ENCODE measurements around the gene PRICKLE3.

Gene PRICKLE3

DNA sequence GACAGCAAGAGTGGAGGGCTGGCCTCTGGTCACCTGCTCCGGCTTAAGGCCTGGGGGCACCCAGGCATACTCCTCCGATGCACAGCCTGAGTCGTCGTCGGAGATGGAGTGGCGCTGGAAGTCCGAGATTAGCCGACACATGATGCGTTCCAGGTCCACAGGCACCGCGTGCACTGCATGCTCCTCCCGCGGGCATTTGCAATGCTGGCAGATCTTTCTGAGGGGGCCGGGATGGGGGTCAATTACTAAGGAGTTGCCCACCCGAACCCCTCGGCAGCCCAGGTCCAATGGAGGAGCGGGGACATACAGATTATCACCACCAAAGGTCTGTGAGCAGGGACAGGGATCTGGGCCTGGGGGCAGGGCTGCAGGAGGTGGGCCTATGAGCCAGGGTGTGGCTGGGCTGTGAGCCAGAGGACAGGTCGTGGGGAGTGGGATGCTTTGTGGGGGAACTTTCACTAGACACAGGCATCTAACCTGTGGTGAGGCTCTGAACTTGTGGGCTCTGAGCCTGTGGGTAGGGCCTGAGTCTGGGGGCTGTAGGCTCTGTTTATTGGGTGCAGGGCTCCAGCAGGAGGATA lies 2.4 kb downstream of the PRICKLE3 start:
- Histone ChIP-seq H3F3A (ENCODE audit: insufficient read depth, low read length) (no peaks in the 10 kb centered on the region), H3K79me2 (ENCODE audit: insufficient read depth, low read length) (no peaks in the 10 kb centered on the region), H3K4me1 (ENCODE audit: insufficient read depth, low read length, severe bottlenecking) (peaks cover 17% of the 10 kb centered on the region), H3K4me2 (ENCODE audit: low read length) (peak overlapping the region; percentile 94; the same call in 1 of the 2 replicates), H3K27ac (ENCODE audit: low read depth, low read length, poor library complexity, severe bottlenecking) (peak overlapping the region; percentile 19), H3K27me3 (ENCODE audit: insufficient read depth, low read length) (no peaks in the 10 kb centered on the region), H2AFZ (ENCODE audit: low read length) (no peak overlapping the region), H3K36me3 (ENCODE audit: insufficient read depth, low read length) (peaks cover 28% of the 10 kb centered on the region), H3K4me3 (ENCODE audit: low read depth, low read length, poor library complexity, severe bottlenecking) (peak overlapping the region; percentile 90), H3K9me3 (ENCODE audit: low read length) (no peaks in the 10 kb centered on the region), H4K20me1 (ENCODE audit: insufficient read depth, low read length) (no peaks in the 10 kb centered on the region), H3K9me2 (ENCODE audit: low read depth, low read length) (no peaks in the 10 kb centered on the region), H3K9ac (ENCODE audit: low read length) (no peak overlapping the region)
- TF ChIP-seq, protein P1, sequence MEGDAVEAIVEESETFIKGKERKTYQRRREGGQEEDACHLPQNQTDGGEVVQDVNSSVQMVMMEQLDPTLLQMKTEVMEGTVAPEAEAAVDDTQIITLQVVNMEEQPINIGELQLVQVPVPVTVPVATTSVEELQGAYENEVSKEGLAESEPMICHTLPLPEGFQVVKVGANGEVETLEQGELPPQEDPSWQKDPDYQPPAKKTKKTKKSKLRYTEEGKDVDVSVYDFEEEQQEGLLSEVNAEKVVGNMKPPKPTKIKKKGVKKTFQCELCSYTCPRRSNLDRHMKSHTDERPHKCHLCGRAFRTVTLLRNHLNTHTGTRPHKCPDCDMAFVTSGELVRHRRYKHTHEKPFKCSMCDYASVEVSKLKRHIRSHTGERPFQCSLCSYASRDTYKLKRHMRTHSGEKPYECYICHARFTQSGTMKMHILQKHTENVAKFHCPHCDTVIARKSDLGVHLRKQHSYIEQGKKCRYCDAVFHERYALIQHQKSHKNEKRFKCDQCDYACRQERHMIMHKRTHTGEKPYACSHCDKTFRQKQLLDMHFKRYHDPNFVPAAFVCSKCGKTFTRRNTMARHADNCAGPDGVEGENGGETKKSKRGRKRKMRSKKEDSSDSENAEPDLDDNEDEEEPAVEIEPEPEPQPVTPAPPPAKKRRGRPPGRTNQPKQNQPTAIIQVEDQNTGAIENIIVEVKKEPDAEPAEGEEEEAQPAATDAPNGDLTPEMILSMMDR (IDR thresholded peaks at IDR 0.05; ENCODE audit: low read length): no peak
- no peak for TF ChIP-seq EZH2 (IDR thresholded peaks at IDR 0.05; ENCODE audit: borderline replicate concordance, low read length)

- Histone ChIP-seq H3K27ac (ENCODE audit: low read depth, low read length, poor library complexity, severe bottlenecking) (no peak overlapping the region), H4K20me1 (ENCODE audit: insufficient read depth, low read length) (no peaks in the 10 kb centered on the region), H3K4me1 (ENCODE audit: insufficient read depth, low read length, severe bottlenecking) (no peaks in the 10 kb centered on the region), H3K27me3 (ENCODE audit: insufficient read depth, low read length) (no peaks in the 10 kb centered on the region), H3K4me3 (ENCODE audit: low read depth, low read length, poor library complexity, severe bottlenecking) (no peak overlapping the region), H3K36me3 (ENCODE audit: insufficient read depth, low read length) (peaks cover 63% of the 10 kb centered on the region), H3K9ac (ENCODE audit: low read length) (no peak overlapping the region), H3K9me3 (ENCODE audit: low read length) (no peaks in the 10 kb centered on the region), H3K79me2 (ENCODE audit: insufficient read depth, low read length) (no peaks in the 10 kb centered on the region), H2AFZ (ENCODE audit: low read length) (no peak overlapping the region), H3K9me2 (ENCODE audit: low read depth, low read length) (no peaks in the 10 kb centered on the region), H3K4me2 (ENCODE audit: low read length) (no peak overlapping the region), H3F3A (ENCODE audit: insufficient read depth, low read length) (no peaks in the 10 kb centered on the region)
- TF ChIP-seq, protein P1 (IDR thresholded peaks at IDR 0.05; ENCODE audit: low read length): no peak
- TF ChIP-seq EZH2 (IDR thresholded peaks at IDR 0.05; ENCODE audit: borderline replicate concordance, low read length): no peak
Observed at GRCh38 chrX:49179358-49179757, 6.8 kb downstream of the PRICKLE3 start.

DNA sequence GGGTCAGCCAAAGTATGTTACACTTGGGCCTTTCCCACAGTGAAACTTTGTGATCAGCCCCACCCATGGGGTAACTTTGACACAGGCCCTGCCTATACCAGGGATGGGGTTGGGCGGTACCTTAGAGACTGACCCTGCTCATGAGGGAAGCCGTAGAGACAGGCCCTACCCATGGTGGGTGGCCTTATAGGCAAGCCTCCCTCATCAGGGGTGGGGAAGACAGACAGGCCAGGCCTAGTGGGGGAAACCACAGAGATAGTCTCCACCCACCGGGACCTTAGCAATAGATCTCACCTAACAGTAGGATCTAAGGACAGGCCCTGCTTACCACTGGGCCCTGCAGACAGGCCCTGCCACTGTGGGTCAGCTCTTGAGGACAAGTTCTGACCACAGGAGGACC lies 7.6 kb downstream of the PRICKLE3 start:
- no peaks in the 10 kb centered on the region for H3K27me3 ChIP-seq (ENCODE audit: insufficient read depth, low read length)
- no peaks in the 10 kb centered on the region for H3K9me3 ChIP-seq (ENCODE audit: low read length)
- no peak overlapping the region for H3K4me2 ChIP-seq (ENCODE audit: low read length)
- H3K9me2 ChIP-seq (ENCODE audit: low read depth, low read length): no peaks in the 10 kb centered on the region
- no peak overlapping the region for H2AFZ ChIP-seq (ENCODE audit: low read length)
- no peak for TF ChIP-seq EZH2 (IDR thresholded peaks at IDR 0.05; ENCODE audit: borderline replicate concordance, low read length)
- TF ChIP-seq, protein P1 (IDR thresholded peaks at IDR 0.05; ENCODE audit: low read length): no peak
- H3K4me3 ChIP-seq (ENCODE audit: low read depth, low read length, poor library complexity, severe bottlenecking): no peak overlapping the region
- H3K9ac ChIP-seq (ENCODE audit: low read length): no peak overlapping the region
- H3F3A ChIP-seq (ENCODE audit: insufficient read depth, low read length): no peaks in the 10 kb centered on the region
- peaks cover under 1% of the 10 kb centered on the region for H3K4me1 ChIP-seq (ENCODE audit: insufficient read depth, low read length, severe bottlenecking)
- no peaks in the 10 kb centered on the region for H3K79me2 ChIP-seq (ENCODE audit: insufficient read depth, low read length)
- no peak overlapping the region for H3K27ac ChIP-seq (ENCODE audit: low read depth, low read length, poor library complexity, severe bottlenecking)
- H3K36me3 ChIP-seq (ENCODE audit: insufficient read depth, low read length): peaks cover 64% of the 10 kb centered on the region
- no peaks in the 10 kb centered on the region for H4K20me1 ChIP-seq (ENCODE audit: insufficient read depth, low read length)

All from OCI-LY1 (cell line).